ENCODE measurements around the gene RNPS1. TPM values are rescaled to one million over a fixed set of nuclear protein-coding genes. Genes with fewer than 3 reads are reported as not detected.
A peak's percentile ranks its signal among the peaks of the same experiment; 100 is the strongest.
"Not testable (repeated sequence)": the region's sequence is repeated elsewhere in the genome, so short reads cannot be mapped to it uniquely, and the experiment has no call there.

RNPS1 gene
- total and polyA plus RNA-seq, 5 experiments from 2014 or later, result 162 to 289 (median 197) TPM

- not testable (repeated sequence) for H3K9me3 Mint-ChIP-seq, H3K27me3 Mint-ChIP-seq
- POLR2A ChIA-PET, result interaction anchor here (0.6 to 2.0 kb wide), 2 partner anchors 11 to 1681 kb away, joined by 5 to 6 read pairs; partner anchors contain the start of gene ECI1
Measured at GRCh38 chr16:2263026-2263425, 4.9 kb downstream of the RNPS1 start.

GRCh38 chr16:2260250-2260649 lies 7.7 kb downstream of the RNPS1 start:
- no peak overlapping the region for H3K4me3 Mint-ChIP-seq
- DNase-seq (no peak), ATAC-seq (no peak)
- peaks cover 5 to 94% (median 20%) of the 10 kb centered on the region in 3 donors for H3K36me3 Mint-ChIP-seq
- no peaks in the 10 kb centered on the region for H3K9me3 Mint-ChIP-seq
- no peak overlapping the region for H3K27ac Mint-ChIP-seq
- POLR2A ChIA-PET, result interaction anchor here (1.2 kb wide), 1 partner anchor 64 kb away, joined by 3 read pairs; the partner anchor contains the start of gene CASKIN1
- peaks cover 8 to 12% (median 11%) of the 10 kb centered on the region in 4 donors for H3K4me1 Mint-ChIP-seq
- no peaks in the 10 kb centered on the region for H3K27me3 Mint-ChIP-seq

More at GRCh38 chr16:2263026-2263425, 4.9 kb downstream of the RNPS1 start:
- DNase-seq, ATAC-seq, H3K4me3 Mint-ChIP-seq: not testable (repeated sequence)
- Mint-ChIP-seq H3K36me3 (peaks cover 5 to 79% (median 13%) of the 10 kb centered on the region in 3 donors), H3K27ac (peak overlapping the region in 3 of 10 donors; percentile 22 to 53 (median 34)), H3K4me1 (peaks cover 14 to 35% (median 29%) of the 10 kb centered on the region in 4 donors)

GRCh38 chr16:2258530-2258929 lies 9.4 kb downstream of the RNPS1 start:
- H3K4me3 Mint-ChIP-seq, H3K4me1 Mint-ChIP-seq, ATAC-seq, DNase-seq, H3K27me3 Mint-ChIP-seq, H3K9me3 Mint-ChIP-seq, POLR2A ChIA-PET, H3K27ac Mint-ChIP-seq: not testable (repeated sequence)
- peaks cover 5 to 93% (median 22%) of the 10 kb centered on the region in 3 donors for H3K36me3 Mint-ChIP-seq

GRCh38 chr16:2257726-2258125 lies 10.2 kb downstream of the RNPS1 start:
- Mint-ChIP-seq H3K4me1 (peaks cover 0 to 4% (median 1%) of the 10 kb centered on the region in 4 donors), H3K4me3 (no peak overlapping the region), H3K36me3 (peaks cover 5 to 93% (median 26%) of the 10 kb centered on the region in 3 donors), H3K9me3 (no peaks in the 10 kb centered on the region), H3K27me3 (no peaks in the 10 kb centered on the region), H3K27ac (peak overlapping the region in 1 of 10 donors; percentile 35)
- POLR2A ChIA-PET, result no interaction called here
- DNase-seq (no peak), ATAC-seq (no peak)

- POLR2A ChIA-PET, result no interaction called here
- H3K9me3 Mint-ChIP-seq, result no peaks in the 10 kb centered on the region
- H3K4me1 Mint-ChIP-seq, result peaks cover 0 to 7% (median 2%) of the 10 kb centered on the region in 4 donors
- DNase-seq (no peak), ATAC-seq (no peak)
- H3K36me3 Mint-ChIP-seq, result peaks cover 5 to 83% (median 22%) of the 10 kb centered on the region in 3 donors
- H3K27me3 Mint-ChIP-seq, result no peaks in the 10 kb centered on the region
- H3K4me3 Mint-ChIP-seq, result peak overlapping the region in 1 of 10 donors; percentile 15
- H3K27ac Mint-ChIP-seq, result peak overlapping the region in 3 of 10 donors; percentile 56 to 71 (median 62)
Measured at GRCh38 chr16:2256531-2257140, 11.3 kb downstream of the RNPS1 start.

GRCh38 chr16:2253293-2253692 lies 14.6 kb downstream of the RNPS1 start:
- Mint-ChIP-seq H3K27me3 (peaks cover 0 to 1% (median 0%) of the 10 kb centered on the region in 5 donors), H3K27ac (peak overlapping the region; percentile 31 to 91 (median 66)), H3K9me3 (no peaks in the 10 kb centered on the region), H3K4me3 (peak overlapping the region in 3 of 10 donors; percentile 1 to 50 (median 40)), H3K4me1 (peaks cover 0 to 16% (median 7%) of the 10 kb centered on the region in 4 donors), H3K36me3 (peaks cover 0 to 53% (median 13%) of the 10 kb centered on the region in 3 donors)
- no peak for DNase-seq
- POLR2A ChIA-PET, result interaction anchor here (0.6 to 1.2 kb wide), 4 partner anchors 15 to 242 kb away, joined by 3 to 6 read pairs (median 4); partner anchors contain the start of genes PGP and RNPS1
- no peak for ATAC-seq

- POLR2A ChIA-PET, result interaction anchor here (0.6 to 3.5 kb wide), 6 partner anchors 9 to 269 kb away, joined by 3 to 31 read pairs (median 6); partner anchors contain the start of genes GFER, PGP and RNPS1
- peaks cover 0 to 47% (median 13%) of the 10 kb centered on the region in 3 donors for H3K36me3 Mint-ChIP-seq
Measured at GRCh38 chr16:2252806-2253148, 15.1 kb downstream of the RNPS1 start.

GRCh38 chr16:2251296-2252111 lies 16.4 kb downstream of the RNPS1 start, which contains the start of gene ECI1:
Gene ECI1, minus strand, starts transcription at chr16:2251587. Its CDS starts 21 bp downstream, at chr16:2251566.
- Mint-ChIP-seq H3K36me3 (peaks cover 0 to 36% (median 12%) of the 10 kb centered on the region in 3 donors), H3K4me3 (peak within 1 kb of the TSS; percentile 82 to 90 (median 86)), H3K27me3 (peaks cover 0 to 1% (median 0%) of the 10 kb centered on the region in 5 donors), H3K27ac (peak within 1 kb of the TSS; percentile 82 to 95 (median 92)), H3K9me3 (no peaks in the 10 kb centered on the region), H3K4me1 (peaks cover 0 to 16% (median 6%) of the 10 kb centered on the region in 4 donors)
- DNase-seq (peak; percentile 40 to 85 (median 66)), ATAC-seq (peak; percentile 76 to 83)
- POLR2A ChIA-PET, result interaction anchor here (0.5 to 3.5 kb wide), 21 partner anchors 11 to 286 kb away, joined by 3 to 31 read pairs (median 4); partner anchors contain the start of genes E4F1, MLST8, PGP and RNPS1

More at GRCh38 chr16:2252806-2253148, 15.1 kb downstream of the RNPS1 start:
- Mint-ChIP-seq H3K9me3 (no peaks in the 10 kb centered on the region), H3K27me3 (peaks cover 0 to 1% (median 0%) of the 10 kb centered on the region in 5 donors), H3K4me3 (peak overlapping the region in 6 of 10 donors; percentile 1 to 82 (median 45)), H3K27ac (peak overlapping the region; percentile 33 to 91 (median 66)), H3K4me1 (peaks cover 0 to 16% (median 7%) of the 10 kb centered on the region in 4 donors)
- no peak for ATAC-seq
- DNase-seq, result no peak

- Mint-ChIP-seq H3K27ac (peak overlapping the region; percentile 72 to 95 (median 92)), H3K4me3 (peak overlapping the region; percentile 82 to 90 (median 86)), H3K27me3 (peaks cover 0 to 1% (median 0%) of the 10 kb centered on the region in 5 donors), H3K9me3 (no peaks in the 10 kb centered on the region), H3K4me1 (peaks cover 0 to 16% (median 5%) of the 10 kb centered on the region in 4 donors), H3K36me3 (peaks cover 0 to 29% (median 12%) of the 10 kb centered on the region in 3 donors)
- ATAC-seq (no peak), DNase-seq (peak in 5 of 10 donors; percentile 27 to 46 (median 36))
- POLR2A ChIA-PET, result interaction anchor here (0.7 to 3.5 kb wide), 15 partner anchors 12 to 949 kb away, joined by 3 to 31 read pairs (median 5); partner anchors contain the start of genes MLST8, PGP, RNPS1 and RPS2
Measured at GRCh38 chr16:2250652-2251295, 17.2 kb downstream of the RNPS1 start.

GRCh38 chr16:2246301-2246885 lies 21.5 kb downstream of the RNPS1 start:
- Mint-ChIP-seq H3K9me3 (no peaks in the 10 kb centered on the region), H3K4me3 (no peak overlapping the region), H3K36me3 (peaks cover 0 to 3% (median 0%) of the 10 kb centered on the region in 3 donors), H3K4me1 (peaks cover 0 to 9% (median 5%) of the 10 kb centered on the region in 4 donors), H3K27ac (no peak overlapping the region), H3K27me3 (peaks cover 0 to 1% (median 0%) of the 10 kb centered on the region in 5 donors)
- POLR2A ChIA-PET, result interaction anchor here (0.9 to 1.4 kb wide), 2 partner anchors 32 to 91 kb away, joined by 3 read pairs; partner anchors contain the start of genes PGP and TRAF7
- ATAC-seq, result no peak
- no peak for DNase-seq
